ENCODE measurements around the gene ASPG. TPM values are rescaled to one million over a fixed set of nuclear protein-coding genes. Genes with fewer than 3 reads are reported as not detected.
A peak's percentile ranks its signal among the peaks of the same experiment; 100 is the strongest.

ASPG gene
- total RNA-seq, 2 donors from 2014 or later: not detected

DNA sequence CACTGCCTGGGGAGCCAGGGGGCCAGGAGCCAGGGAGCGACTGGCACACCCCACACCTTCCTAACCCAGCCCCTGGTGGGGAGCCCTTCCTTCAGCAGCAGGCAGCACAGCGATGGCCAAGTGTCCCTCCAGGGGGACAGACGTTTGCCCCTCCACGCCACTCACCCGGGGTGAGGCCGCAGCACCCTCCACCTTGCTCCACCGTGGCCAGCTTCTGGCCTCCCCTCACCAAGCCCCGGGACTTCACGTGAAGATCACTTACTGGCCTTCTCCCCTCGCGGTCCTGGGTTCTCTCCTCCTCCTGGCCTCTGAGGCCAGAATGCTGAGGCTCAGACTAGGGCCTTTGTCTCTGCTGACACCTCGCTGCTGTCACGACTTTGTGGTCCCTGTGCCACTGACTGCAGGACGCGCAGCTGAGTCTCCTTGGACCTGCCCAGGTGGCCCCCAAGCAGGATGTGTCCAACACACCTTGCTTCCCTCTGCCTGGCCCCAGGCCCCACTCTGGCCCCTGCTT, 3.5 kb upstream of the ASPG start:
- no peak for DNase-seq (ENCODE audit: low spot score)

GRCh38 chr14:104082807-104083206, 2.7 kb upstream of the ASPG start:
- Mint-ChIP-seq H3K9me3 (no peaks in the 10 kb centered on the region), H3K4me3 (no peak overlapping the region), H3K27ac (no peak overlapping the region), H3K36me3 (no peaks in the 10 kb centered on the region), H3K4me1 (ENCODE audit: low read depth in 2 of 2) (peaks cover 0 to 4% of the 10 kb centered on the region in 2 donors), H3K27me3 (peaks cover 0 to 7% of the 10 kb centered on the region in 2 donors)
- no peak for ATAC-seq
- no peak for DNase-seq (ENCODE audit: low spot score)

More for the DNA sequence above, 3.5 kb upstream of the ASPG start:
- Mint-ChIP-seq H3K4me1 (ENCODE audit: low read depth in 2 of 2) (peaks cover 0 to 6% of the 10 kb centered on the region in 2 donors), H3K4me3 (no peak overlapping the region), H3K36me3 (no peaks in the 10 kb centered on the region), H3K27me3 (peaks cover 0 to 5% of the 10 kb centered on the region in 2 donors), H3K27ac (no peak overlapping the region), H3K9me3 (no peaks in the 10 kb centered on the region)
- no peak for ATAC-seq

GRCh38 chr14:104084251-104085002, 1.1 kb upstream of the ASPG start:
- Mint-ChIP-seq H3K9me3 (no peaks in the 10 kb centered on the region), H3K4me3 (peak overlapping the region; percentile 7), H3K27me3 (peaks cover 0 to 5% of the 10 kb centered on the region in 2 donors), H3K36me3 (no peaks in the 10 kb centered on the region), H3K4me1 (ENCODE audit: low read depth in 2 of 2) (no peaks in the 10 kb centered on the region), H3K27ac (no peak overlapping the region)
- DNase-seq (ENCODE audit: low spot score) (no peak), ATAC-seq (no peak)

DNA sequence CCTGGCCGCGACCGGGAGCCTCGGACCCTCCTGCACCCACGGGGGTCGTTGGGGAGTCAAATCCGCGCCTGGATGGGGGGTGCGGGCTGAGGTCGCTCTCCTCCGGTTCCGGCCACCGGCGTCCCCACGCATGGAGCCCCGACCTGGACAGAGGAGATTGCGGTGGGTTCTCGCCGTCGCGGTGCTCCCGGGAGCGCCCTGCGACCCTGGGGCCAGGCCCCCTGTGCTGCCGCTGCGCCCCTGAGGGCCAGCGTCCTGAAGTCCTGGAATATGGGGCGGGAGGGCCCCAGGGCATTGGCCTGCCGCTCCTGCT, 345 bp downstream of the ASPG start:
- ATAC-seq (no peak), DNase-seq (ENCODE audit: low spot score) (no peak)
- Mint-ChIP-seq H3K36me3 (no peaks in the 10 kb centered on the region), H3K4me3 (no peak overlapping the region), H3K27ac (no peak overlapping the region), H3K9me3 (no peaks in the 10 kb centered on the region), H3K4me1 (ENCODE audit: low read depth in 2 of 2) (no peaks in the 10 kb centered on the region), H3K27me3 (peaks cover 0 to 5% of the 10 kb centered on the region in 2 donors)

DNA sequence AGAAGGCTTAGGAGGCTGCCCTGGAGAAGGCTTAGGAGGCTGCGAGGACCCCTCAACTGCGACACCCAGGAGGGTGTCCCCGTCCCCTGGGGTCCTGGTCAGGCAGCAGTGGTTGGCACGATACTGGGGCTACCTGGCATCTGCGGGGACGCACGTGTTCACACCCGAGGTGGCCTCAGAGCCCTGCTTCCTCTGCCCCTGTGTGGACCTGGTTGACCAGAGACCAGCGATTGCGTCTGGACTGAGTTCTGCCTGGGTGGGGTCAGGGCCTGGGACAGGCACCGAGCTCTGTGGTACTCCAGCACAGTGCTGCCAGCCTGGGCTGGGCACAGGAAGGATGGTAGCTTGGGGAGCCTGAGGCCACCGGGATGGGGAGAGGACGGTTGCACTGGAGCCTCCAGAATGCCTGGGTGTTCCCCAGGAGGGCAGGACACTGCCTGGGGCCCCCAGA, 735 bp downstream of the ASPG start:
- H3K27ac Mint-ChIP-seq: no peak overlapping the region
- DNase-seq (ENCODE audit: low spot score) (no peak), ATAC-seq (no peak)
- peaks cover 0 to 5% of the 10 kb centered on the region in 2 donors for H3K27me3 Mint-ChIP-seq
- H3K9me3 Mint-ChIP-seq: no peaks in the 10 kb centered on the region
- no peaks in the 10 kb centered on the region for H3K4me1 Mint-ChIP-seq (ENCODE audit: low read depth in 2 of 2)
- H3K36me3 Mint-ChIP-seq: no peaks in the 10 kb centered on the region
- H3K4me3 Mint-ChIP-seq: no peak overlapping the region

DNA sequence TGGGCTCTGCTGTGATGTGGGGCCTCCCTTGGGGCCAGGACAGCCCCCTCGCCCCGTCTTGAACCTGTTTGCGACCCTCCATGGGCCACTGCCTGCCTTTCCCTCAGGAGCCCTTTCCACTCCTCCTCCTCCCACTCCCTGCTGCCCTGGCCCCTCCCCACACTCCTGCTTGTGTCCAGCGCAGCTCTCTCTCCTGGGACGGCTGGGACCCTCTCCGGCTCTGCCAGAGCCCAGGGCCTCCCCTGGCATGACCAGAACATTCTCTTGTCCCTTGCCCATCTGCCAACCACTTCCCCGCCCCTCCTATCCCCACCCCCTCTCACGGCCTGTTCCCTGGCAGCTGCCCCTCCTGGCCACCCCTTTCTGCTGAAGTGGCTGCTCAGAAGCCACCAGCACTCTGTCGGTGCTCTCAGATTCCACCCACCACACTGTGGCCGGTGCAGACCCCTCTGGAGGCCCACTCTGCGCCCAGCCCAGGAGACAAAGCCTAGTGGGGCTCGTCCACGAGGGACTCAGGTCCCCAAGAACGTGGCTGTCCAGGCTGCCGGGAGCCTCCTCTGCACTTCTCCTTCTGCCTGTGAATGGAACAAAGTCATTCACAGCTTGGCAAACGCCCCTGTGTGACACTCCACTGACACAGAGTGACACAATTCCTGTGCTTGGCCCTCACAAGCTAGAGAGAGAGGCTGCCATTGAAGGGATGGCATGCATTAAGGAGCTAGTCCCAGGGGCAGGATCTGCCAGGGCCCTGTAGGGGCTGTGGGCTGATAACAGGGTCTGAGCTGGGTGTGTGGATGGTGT, 1.4 kb downstream of the ASPG start:
- H3K36me3 Mint-ChIP-seq: no peaks in the 10 kb centered on the region
- peaks cover 0 to 5% of the 10 kb centered on the region in 2 donors for H3K27me3 Mint-ChIP-seq
- H3K9me3 Mint-ChIP-seq: no peaks in the 10 kb centered on the region
- H3K4me1 Mint-ChIP-seq (ENCODE audit: low read depth in 2 of 2): no peaks in the 10 kb centered on the region
- no peak overlapping the region for H3K27ac Mint-ChIP-seq
- no peak overlapping the region for H3K4me3 Mint-ChIP-seq
- DNase-seq (ENCODE audit: low spot score) (no peak), ATAC-seq (no peak)

DNA sequence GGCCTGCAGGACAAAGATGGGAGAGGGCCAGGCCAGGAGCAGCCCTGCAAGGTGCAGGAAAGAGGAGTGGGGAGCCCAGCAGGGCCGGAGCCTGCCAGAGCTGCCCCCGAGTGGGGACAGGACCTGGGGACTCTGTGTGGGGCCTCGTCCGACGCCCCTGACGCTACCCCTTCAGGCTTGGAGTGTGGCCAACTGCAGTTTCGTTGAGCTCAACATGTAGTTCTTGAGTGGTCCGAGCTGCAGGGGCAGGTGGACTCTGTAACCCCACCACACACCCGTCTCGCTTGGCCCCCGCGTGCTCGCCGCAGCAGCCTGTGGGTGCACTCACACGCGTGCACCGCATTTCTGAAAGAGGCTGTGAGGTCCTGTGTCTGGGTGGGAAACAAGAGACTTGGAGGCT, 2.0 kb downstream of the ASPG start:
- Mint-ChIP-seq H3K27me3 (peaks cover 0 to 5% of the 10 kb centered on the region in 2 donors), H3K27ac (no peak overlapping the region), H3K9me3 (no peaks in the 10 kb centered on the region), H3K4me1 (ENCODE audit: low read depth in 2 of 2) (no peaks in the 10 kb centered on the region), H3K36me3 (no peaks in the 10 kb centered on the region), H3K4me3 (no peak overlapping the region)
- DNase-seq (ENCODE audit: low spot score): no peak
- ATAC-seq: no peak

DNA sequence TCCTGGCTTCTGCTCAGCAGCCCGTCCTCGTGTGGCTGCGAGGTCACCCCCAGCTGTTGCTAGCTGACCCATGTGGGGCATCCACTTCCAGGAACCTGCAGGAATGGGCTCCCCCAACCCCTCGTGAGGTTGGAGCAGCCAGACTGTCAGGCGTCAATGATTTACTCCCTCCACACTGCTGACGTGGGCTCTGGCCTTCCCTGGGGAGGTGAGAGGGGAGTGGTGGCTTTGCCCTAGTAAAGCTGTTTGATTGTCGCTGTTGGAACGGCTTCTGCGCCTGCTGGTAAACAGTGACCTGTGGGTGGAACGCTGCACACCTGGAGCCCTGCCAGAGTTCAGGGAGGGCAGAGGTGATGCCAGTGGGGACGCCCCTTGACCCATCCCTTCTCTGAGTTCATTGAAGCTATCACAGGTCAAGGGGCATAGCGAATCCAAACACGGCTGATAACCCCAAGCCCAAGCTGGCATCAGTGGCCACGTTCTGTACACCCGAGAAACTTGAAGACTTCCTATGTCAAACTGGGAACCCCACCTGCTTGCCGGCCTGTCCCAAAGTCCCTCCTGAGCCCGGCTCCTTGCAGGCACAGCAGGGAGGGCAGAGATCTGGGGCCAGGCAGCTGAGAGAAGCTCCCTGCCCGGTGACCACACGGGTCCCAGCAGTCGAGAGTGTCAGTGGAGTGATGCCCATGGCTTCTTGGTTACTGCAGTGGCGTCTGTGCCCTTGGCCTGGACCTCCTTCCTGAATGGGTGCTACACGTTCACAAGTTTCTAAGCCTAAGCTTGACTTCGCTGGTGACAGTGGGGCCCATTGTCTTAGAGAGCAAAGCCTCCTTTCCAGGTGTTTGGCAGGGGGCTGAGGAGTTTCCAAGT, 2.7 kb downstream of the ASPG start:
- no peak overlapping the region for H3K27ac Mint-ChIP-seq
- H3K4me3 Mint-ChIP-seq: no peak overlapping the region
- H3K4me1 Mint-ChIP-seq (ENCODE audit: low read depth in 2 of 2): no peaks in the 10 kb centered on the region
- ATAC-seq (no peak), DNase-seq (ENCODE audit: low spot score) (no peak)
- no peaks in the 10 kb centered on the region for H3K36me3 Mint-ChIP-seq
- H3K27me3 Mint-ChIP-seq: peaks cover 0 to 5% of the 10 kb centered on the region in 2 donors
- no peaks in the 10 kb centered on the region for H3K9me3 Mint-ChIP-seq

GRCh38 chr14:104090071-104090748, 4.7 kb downstream of the ASPG start:
- Mint-ChIP-seq H3K4me1 (ENCODE audit: low read depth in 2 of 2) (peaks cover 0 to 4% of the 10 kb centered on the region in 2 donors), H3K27ac (no peak overlapping the region), H3K9me3 (no peaks in the 10 kb centered on the region), H3K4me3 (no peak overlapping the region), H3K27me3 (peaks cover 0 to 5% of the 10 kb centered on the region in 2 donors), H3K36me3 (no peaks in the 10 kb centered on the region)
- DNase-seq (ENCODE audit: low spot score) (no peak), ATAC-seq (no peak)

DNA sequence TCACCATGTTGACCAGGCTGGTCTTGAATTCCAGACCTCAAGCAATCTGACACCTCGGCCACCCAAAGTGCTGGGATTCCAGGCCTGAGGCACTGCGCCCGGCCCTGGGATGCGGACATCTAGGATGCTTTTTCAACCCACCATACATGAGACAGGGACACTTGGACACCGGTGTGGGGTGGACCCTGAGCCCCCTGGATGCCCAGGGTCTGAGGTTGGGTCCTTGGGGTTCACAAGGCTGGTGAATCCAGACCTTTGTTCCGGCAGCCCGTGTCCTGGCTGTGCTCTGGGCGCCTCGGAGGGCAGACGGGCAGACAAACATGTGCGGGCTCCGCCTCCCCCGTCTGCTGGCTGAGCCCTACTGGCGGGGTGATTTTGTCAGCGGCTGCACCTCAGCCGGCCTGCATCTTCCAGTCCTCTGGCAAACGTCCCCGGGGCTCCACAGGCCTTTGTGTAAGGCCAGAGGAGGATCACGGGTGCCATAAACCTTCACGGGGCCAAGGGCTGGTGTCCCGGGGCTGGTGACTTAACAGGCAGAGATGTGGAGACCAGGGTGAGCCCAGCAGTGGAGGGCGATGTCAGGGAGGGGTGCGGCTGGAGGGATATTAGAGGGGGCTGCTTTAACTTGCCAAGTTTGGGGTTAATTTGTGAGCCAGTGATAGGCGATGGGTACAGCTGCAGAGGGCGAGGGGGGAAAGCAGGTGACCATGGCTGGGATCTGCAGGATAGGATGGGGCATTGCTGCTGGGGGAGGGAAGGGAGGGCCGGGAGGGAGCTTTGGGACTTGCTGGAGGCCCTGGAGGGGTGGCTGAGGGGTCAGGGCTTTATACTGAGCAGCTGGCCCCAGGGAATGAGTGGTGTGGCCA, 5.8 kb downstream of the ASPG start:
- H3K27ac Mint-ChIP-seq: no peak overlapping the region
- H3K4me1 Mint-ChIP-seq (ENCODE audit: low read depth in 2 of 2): peaks cover 0 to 4% of the 10 kb centered on the region in 2 donors
- H3K4me3 Mint-ChIP-seq: no peak overlapping the region
- no peaks in the 10 kb centered on the region for H3K9me3 Mint-ChIP-seq
- H3K36me3 Mint-ChIP-seq: no peaks in the 10 kb centered on the region
- no peak for ATAC-seq
- H3K27me3 Mint-ChIP-seq: peaks cover 0 to 5% of the 10 kb centered on the region in 2 donors
- DNase-seq (ENCODE audit: low spot score): no peak

- Mint-ChIP-seq H3K9me3 (no peaks in the 10 kb centered on the region), H3K4me3 (no peak overlapping the region), H3K27ac (no peak overlapping the region), H3K27me3 (peaks cover 0 to 2% of the 10 kb centered on the region in 2 donors), H3K4me1 (ENCODE audit: low read depth in 2 of 2) (peaks cover 0 to 4% of the 10 kb centered on the region in 2 donors), H3K36me3 (no peaks in the 10 kb centered on the region)
- ATAC-seq: no peak
- peak; percentile 44 for DNase-seq (ENCODE audit: low spot score)
Measured at GRCh38 chr14:104091927-104092771, 6.6 kb downstream of the ASPG start.

DNA sequence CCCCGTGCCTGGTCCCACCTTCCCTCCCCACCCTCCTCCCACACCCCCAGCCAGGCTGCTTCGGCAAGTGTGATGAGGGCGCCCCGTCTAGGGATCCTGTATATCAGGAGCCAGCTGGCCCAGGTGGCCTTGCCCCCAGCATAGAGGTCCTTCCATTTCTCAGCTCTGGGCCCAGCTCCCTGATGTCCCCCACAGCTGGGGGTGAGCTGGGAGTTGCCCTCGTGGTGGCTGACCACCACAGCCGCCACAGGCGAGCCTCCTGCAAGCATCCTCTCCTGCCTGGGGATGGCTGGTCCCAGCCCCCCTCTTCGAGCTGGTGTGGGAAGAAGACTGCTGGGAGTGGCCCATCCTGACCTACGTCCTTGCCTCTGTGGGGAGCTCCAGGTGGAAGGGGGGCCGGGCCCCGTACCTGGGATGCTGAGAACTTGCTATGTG, 7.4 kb downstream of the ASPG start:
- peaks cover 0 to 4% of the 10 kb centered on the region in 2 donors for H3K4me1 Mint-ChIP-seq (ENCODE audit: low read depth in 2 of 2)
- DNase-seq (ENCODE audit: low spot score) (peak; percentile 54), ATAC-seq (no peak)
- H3K4me3 Mint-ChIP-seq: no peak overlapping the region
- no peaks in the 10 kb centered on the region for H3K36me3 Mint-ChIP-seq
- no peaks in the 10 kb centered on the region for H3K9me3 Mint-ChIP-seq
- no peaks in the 10 kb centered on the region for H3K27me3 Mint-ChIP-seq
- H3K27ac Mint-ChIP-seq: no peak overlapping the region

All from natural killer cell treated with Interleukin-12 subunit alpha and Interleukin-12 subunit beta and Interleukin-15 and Interleukin-18, amount 100 ng/mL, for 72 hours (primary cell).